Activated T-cell treated with anti-CD3 and anti-CD28 coated beads for 1 hour (primary cell): ENCODE data around the gene MANEA.

ENCODE experiments used
- DNase-seq: peaks from one replicate; pipeline ENCODE4 v3.0.0-alpha.2; 2020; ENCODE audit warnings: low read depth

MANEA gene

DNA sequence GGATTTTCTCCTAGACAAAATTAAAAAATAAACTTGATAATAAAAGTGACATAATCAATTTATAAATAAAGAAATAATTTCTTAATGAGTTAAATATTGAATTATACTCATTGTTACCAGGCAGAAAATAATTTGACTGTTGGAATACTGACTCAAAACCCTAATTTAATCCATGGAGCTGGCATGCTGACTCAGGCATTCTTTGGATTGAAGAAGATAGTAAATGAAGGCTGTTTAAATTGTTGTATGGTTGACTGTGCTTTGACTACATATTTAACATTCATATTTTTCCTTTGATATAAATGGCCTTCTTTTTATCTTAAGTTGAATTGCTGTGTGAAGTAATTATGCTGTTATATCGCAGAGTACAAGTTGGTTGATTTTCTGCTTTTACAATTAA, 11.7 kb downstream of the MANEA start:
- no peak for DNase-seq

DNA sequence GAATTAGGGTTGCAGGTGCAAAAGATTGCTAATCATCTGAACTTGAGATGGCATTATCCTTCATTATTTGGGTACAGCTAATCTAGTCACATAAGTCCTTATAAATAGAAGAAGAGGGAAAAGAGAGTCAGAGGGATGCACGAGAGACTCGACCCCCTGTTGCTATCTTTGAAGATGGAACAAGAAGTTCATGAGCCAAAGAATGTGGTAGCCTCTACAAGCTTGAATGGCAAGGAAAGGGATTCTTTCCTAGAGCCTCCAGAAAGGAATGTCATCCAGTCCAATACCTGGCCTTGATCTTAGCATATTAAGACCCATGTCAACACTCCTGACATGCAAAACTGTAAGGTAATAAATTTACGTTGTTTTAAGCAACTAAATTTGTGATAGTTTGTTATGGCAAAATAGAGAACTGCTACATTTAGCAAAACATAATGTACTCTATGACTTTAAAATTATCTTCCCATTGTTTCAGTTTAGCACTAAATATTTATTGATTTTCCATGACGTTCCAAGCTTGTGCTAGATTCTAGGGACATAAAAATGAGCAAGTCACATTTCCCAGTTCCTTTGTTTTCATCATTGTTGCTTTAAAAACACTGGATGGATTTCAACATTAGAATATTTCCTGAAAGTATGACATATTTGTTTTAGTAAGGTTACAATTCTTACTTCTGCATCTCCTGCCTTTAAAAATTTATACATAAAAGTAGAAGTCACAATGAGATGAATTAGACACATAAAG, 12.7 kb downstream of the MANEA start:
- DNase-seq = no peak

- no peak for DNase-seq
Observed at GRCh38 chr6:95593025-95593424, 15.7 kb downstream of the MANEA start.

DNA sequence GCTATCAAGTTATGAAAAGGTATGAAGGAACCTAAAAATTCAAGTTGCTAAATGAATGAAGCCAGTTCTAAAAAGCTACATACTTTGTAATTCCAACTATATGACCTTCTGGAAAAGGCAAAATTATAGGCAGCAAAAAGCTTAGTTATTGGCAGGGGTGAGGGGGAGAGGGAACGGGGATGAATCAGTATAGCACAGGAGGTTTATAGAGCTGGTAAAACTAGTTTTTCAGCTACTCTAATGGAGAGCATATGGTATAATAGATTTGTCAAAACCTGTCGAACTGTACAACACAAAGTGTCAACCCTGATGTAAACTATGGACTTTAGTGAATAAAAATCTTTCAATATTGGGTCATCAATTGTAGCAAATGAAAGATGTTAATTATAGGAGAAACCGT, 18.7 kb downstream of the MANEA start:
- DNase-seq = no peak

DNA sequence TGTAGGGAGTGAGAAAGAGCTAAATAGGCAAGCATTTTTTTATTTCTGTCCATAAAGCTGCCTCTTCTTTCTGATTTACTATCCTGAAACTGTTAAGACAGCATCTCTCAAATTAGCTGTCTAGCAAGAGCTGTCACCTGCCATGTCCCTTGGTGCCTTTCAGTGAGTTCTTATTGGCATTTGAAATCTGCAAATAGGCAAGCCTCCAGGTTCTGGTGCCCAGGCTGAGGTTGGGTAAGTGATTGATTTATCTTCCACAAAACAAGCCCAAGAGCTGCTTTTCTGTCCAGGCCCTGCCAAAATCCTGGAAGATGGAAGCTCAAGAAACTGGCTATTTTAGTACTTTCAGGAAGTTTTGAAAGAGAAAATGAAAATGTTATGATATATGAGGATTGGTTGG, 22.4 kb downstream of the MANEA start:
- no peak for DNase-seq

DNA sequence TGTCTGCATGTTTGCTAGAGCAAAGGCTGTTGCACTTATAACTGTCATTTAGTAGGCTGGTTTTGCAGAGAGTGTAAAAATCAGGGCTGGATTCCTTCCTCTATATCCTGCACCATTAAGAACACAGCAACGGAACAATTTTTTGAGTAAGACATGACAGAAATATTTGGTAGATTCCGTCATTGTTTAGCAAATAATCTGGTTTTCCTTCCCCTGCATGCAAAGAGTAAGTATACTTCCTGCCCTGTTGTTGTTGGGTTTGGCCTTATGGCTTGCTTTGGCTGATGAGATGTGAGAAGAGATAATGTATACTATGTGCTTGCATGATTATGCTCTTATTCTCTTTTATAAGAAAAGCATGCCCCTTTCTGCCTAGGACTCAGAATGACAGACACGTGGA, 23.8 kb downstream of the MANEA start:
- DNase-seq = no peak

DNA sequence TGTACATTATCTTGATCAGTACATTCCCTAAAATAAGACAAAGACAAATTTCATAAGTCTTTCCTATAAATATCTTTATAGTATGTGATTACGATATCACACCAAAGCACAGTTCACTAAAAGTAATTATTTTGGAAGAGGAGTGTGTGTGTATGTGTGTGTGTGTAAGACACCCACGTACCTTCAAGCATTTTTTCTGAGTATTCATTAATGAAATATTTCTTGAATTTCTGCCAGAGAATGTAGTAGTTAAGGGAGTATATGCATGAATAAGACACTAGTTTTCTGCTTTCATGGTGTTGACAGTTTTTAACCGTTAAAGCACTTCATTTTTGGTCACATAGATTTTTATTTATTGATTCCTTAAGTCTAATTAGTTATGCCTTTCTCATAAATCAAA, 36.8 kb downstream of the MANEA start:
- no peak for DNase-seq

DNA sequence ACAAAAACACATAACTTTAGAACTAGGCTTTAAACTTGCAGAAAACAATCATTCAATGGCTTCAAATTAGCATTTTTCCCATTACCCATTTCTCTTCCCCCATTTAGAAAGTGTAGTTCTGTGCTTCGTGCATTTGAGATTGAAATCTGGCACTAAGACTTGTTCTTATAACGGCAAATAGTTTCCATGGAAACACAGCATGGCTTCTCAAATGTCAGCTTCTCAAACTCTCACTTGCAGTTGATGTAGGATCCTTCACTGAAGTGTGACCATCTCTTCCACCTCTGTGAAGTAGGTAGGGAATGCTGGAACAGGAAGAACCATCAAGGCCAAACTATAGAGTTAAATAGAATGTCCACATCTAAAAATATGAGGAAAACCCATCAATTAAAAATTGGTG, 52.2 kb downstream of the MANEA start:
- no peak for DNase-seq

- DNase-seq = no peak
Observed at GRCh38 chr6:95636552-95637431, 59.5 kb downstream of the MANEA start.

DNA sequence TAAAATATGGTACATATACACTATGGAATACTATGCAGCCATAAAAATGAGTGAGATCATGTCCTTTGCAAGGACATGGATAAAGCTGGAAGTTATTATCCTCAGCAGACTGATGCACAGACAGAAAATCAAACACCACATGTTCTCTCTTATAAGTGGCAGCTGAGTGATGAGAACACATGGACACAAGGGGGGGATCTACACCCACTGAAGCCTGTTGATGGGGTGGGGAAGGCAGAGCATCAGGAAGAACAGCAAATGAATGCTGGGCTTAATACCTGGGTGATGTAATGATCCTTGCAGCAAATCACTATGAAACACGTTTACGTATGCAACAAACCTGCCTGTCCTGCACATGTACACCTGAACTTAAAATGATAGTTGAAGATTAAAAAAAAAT, 71.3 kb downstream of the MANEA start:
- DNase-seq = no peak

DNA sequence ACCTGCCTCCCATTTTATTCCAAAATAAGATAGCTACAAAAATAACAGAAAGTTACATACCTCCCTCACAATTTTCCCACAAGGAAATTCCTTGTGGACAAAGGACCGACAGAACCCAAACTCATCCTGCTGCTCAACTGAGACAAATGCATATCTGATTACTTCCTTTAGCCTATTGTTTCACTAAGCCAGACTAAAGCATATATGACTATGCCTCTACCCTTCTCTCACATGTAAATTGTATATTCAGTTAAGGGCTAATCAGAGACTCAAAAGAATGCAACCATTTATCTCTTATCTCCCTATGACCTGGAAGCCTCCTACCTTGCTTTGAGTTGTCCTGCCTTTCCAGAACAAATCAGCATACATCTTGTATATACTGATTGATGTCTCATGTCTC, 72.1 kb downstream of the MANEA start:
- no peak for DNase-seq

GRCh38 chr6:95654176-95654575, 76.8 kb downstream of the MANEA start:
- no peak for DNase-seq

DNA sequence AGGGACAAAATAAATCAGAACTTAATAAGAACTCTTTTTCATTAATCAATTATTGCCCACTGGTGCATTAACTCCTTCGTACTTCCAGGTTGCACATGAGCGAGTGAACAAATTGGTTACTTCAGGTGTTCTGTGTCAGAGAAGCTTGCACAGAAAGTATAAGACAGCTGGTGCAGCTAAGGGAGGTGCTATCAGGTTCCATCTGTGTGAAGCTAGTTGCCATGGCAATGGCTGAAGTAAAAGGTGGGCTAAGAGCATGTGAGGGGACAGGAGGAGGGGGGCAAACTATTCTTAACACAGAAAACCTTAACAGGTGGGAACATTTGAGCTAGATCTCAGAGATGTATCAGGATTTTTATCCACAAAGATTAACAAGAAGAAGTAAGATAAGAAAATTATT, 81.6 kb downstream of the MANEA start:
- no peak for DNase-seq
